BE2C (cell line): ENCODE data around the gene ZNF440.
A peak's percentile ranks its signal among the peaks of the same experiment; 100 is the strongest.
"Not testable (repeated sequence)": the region's sequence is repeated elsewhere in the genome, so short reads cannot be mapped to it uniquely, and the experiment has no call there.

ENCODE experiments used
- DNase-seq: peaks from one replicate; pipeline ENCODE4 v3.0.0-alpha.2; 2020
- H3K27me3 ChIP-seq: fragments of 250-450 bp; sonication (Bioruptor Pico); 2 replicates; pipeline ENCODE4 v1.5.1; 2020; ENCODE audit warnings: mild to moderate bottlenecking
- H3K36me3 ChIP-seq: fragments of 250-450 bp; sonication (Bioruptor Pico); 2 replicates; pipeline ENCODE4 v1.5.1; 2020; ENCODE audit warnings: mild to moderate bottlenecking
- H3K4me1 ChIP-seq: fragments of 250-450 bp; sonication (Bioruptor Pico); 2 replicates; pipeline ENCODE4 v1.5.1; 2020
- H3K4me3 ChIP-seq: 2 replicates; pipeline ENCODE4 v1.5.1; 2011; ENCODE audit warnings: low read depth, low read length
- H3K9me3 ChIP-seq: fragments of 250-450 bp; sonication (Bioruptor Pico); 2 replicates; pipeline ENCODE4 v1.5.1; 2020
- CTCF ChIP-seq: IDR thresholded peaks from 2 replicates; pipeline ENCODE4 v1.5.1; 2012; ENCODE audit warnings: mild to moderate bottlenecking, low read depth, low read length

ZNF440 gene

GRCh38 chr19:11848200-11848593 is 34.1 kb downstream of the ZNF440 start:
- DNase-seq, result no peak
- Histone ChIP-seq H3K36me3 (no peaks in the 10 kb centered on the region), H3K9me3 (no peaks in the 10 kb centered on the region), H3K27me3 (no peaks in the 10 kb centered on the region), H3K4me1 (no peaks in the 10 kb centered on the region), H3K4me3 (peak overlapping the region; percentile 70)
- TF ChIP-seq CTCF, result no peak

- no peaks in the 10 kb centered on the region for H3K36me3 ChIP-seq
- TF ChIP-seq CTCF, result no peak
- H3K9me3 ChIP-seq, result no peaks in the 10 kb centered on the region
- no peaks in the 10 kb centered on the region for H3K27me3 ChIP-seq
- no peaks in the 10 kb centered on the region for H3K4me1 ChIP-seq
- peak within 1 kb of the TSS; percentile 70 for H3K4me3 ChIP-seq
- peak; percentile 94 for DNase-seq
These were observed 34.8 kb downstream of the ZNF440 start, which contains the start of gene ZNF439 for GRCh38 chr19:11848594-11849469. ZNF439 (plus strand) TSS chr19:11848726; CDS start chr19:11848868, 142 bp downstream.

GRCh38 chr19:11850289-11850688 is 36.2 kb downstream of the ZNF440 start:
- not testable (repeated sequence) for H3K4me3 ChIP-seq, H3K27me3 ChIP-seq, H3K4me1 ChIP-seq, H3K36me3 ChIP-seq, DNase-seq, H3K9me3 ChIP-seq

- Histone ChIP-seq H3K36me3 (no peaks in the 10 kb centered on the region), H3K4me1 (no peaks in the 10 kb centered on the region), H3K4me3 (no peak overlapping the region), H3K27me3 (no peaks in the 10 kb centered on the region), H3K9me3 (no peaks in the 10 kb centered on the region)
- no peak for TF ChIP-seq CTCF
- DNase-seq, result no peak
These were observed 39.3 kb downstream of the ZNF440 start for GRCh38 chr19:11853358-11853757.

- DNase-seq, result no peak
- Histone ChIP-seq H3K4me3 (no peak overlapping the region), H3K27me3 (no peaks in the 10 kb centered on the region), H3K4me1 (peaks cover 11% of the 10 kb centered on the region), H3K36me3 (no peaks in the 10 kb centered on the region; the same call in 1 of the 2 replicates), H3K9me3 (no peaks in the 10 kb centered on the region)
- TF ChIP-seq CTCF, result no peak
These were observed 42.6 kb downstream of the ZNF440 start for GRCh38 chr19:11856596-11857250.

GRCh38 chr19:11860721-11861120 is 46.6 kb downstream of the ZNF440 start:
- no peaks in the 10 kb centered on the region for H3K27me3 ChIP-seq
- no peaks in the 10 kb centered on the region; the same call in 1 of the 2 replicates for H3K9me3 ChIP-seq
- H3K36me3 ChIP-seq, result no peaks in the 10 kb centered on the region; the same call in 1 of the 2 replicates
- no peak for DNase-seq
- peaks cover 12% of the 10 kb centered on the region for H3K4me1 ChIP-seq
- no peak overlapping the region for H3K4me3 ChIP-seq
- TF ChIP-seq CTCF, result no peak
